Gastroesophageal sphincter (tissue), 4 donors: ENCODE data around the gene GALNTL6. TPM values are rescaled to one million over a fixed set of nuclear protein-coding genes. Genes with fewer than 3 reads are reported as not detected.

Source experiments
- ATAC-seq: fragments of 150-250 bp; one replicate; pipeline ENCODE4 v1.9.1; 2016; ENCODE audit warnings: mild to moderate bottlenecking, moderate library complexity
- H3K27ac ChIP-seq, 4 donors: fragments of 200-600 bp; sonication (generic) in 3 of 4; 1 replicate in 3 of 4; 2 replicates in 1 of 4; pipeline ENCODE4 v1.5.1; 2016 to 2019
- H3K27me3 ChIP-seq: fragments of 200-600 bp; sonication (generic); one replicate; pipeline ENCODE4 v1.5.1; 2019
- H3K36me3 ChIP-seq, 2 donors: fragments of 200-600 bp; sonication (generic); one replicate each; pipeline ENCODE4 v1.5.1; 2019; ENCODE audit warnings: control low read depth in 1 of 2
- H3K4me1 ChIP-seq, 3 donors: fragments of 200-600 bp; sonication (generic); 1 replicate in 2 of 3; 2 replicates in 1 of 3; pipeline ENCODE4 v1.5.1; 2016 to 2019; ENCODE audit warnings: control low read depth in 2 of 3
- H3K4me3 ChIP-seq, 2 donors: fragments of 200-600 bp; sonication (generic); one replicate each; pipeline ENCODE4 v1.5.1; 2019; ENCODE audit warnings: mild to moderate bottlenecking in 1 of 2, moderate library complexity in 1 of 2
- H3K9me3 ChIP-seq, 3 donors: fragments of 200-600 bp; sonication (generic); one replicate each; pipeline ENCODE4 v1.5.1; 2017 to 2019; ENCODE audit warnings: control low read depth in 2 of 3
- CTCF ChIP-seq, 4 experiments: fragments of 200-600 bp in 2 of 4; fragments of 450-650 bp in 2 of 4; sonication (generic) in 1 of 4; IDR thresholded peaks; one replicate each; pipeline ENCODE4 v1.5.1; 2017 to 2019; ENCODE audit warnings: antibody characterized with exemption in 4 of 4, mild to moderate bottlenecking in 2 of 4, moderate library complexity in 2 of 4
- EP300 ChIP-seq: sonication (generic); formaldehyde crosslinking; IDR thresholded peaks from one replicate; pipeline ENCODE4 v1.6.1; 2017; ENCODE audit warnings: antibody characterized with exemption, mild to moderate bottlenecking
- POLR2A ChIP-seq, 2 donors: fragments of 450-650 bp; IDR thresholded peaks; one replicate each; pipeline ENCODE4 v1.6.1; 2017; ENCODE audit warnings: antibody characterized with exemption in 2 of 2, mild to moderate bottlenecking in 2 of 2, moderate library complexity in 1 of 2
- POLR2AphosphoS5 ChIP-seq: sonication (generic); formaldehyde crosslinking; IDR thresholded peaks from one replicate; pipeline ENCODE4 v1.6.1; 2017; ENCODE audit warnings: antibody characterized with exemption
- WGBS, 2 donors: methylation state at CpG; one replicate each; pipeline ENCODE4 v1.1.5; 2018; ENCODE audit warnings: low coverage in 1 of 2; 5-methylcytosine and 5-hydroxymethylcytosine counted together
- total RNA-seq, 4 donors: library from RNA; depleted of rRNA; stranded (reverse); fragments of >200 nt; gene quantifications; one replicate each; pipeline ENCODE4 v1.1.0, GENCODE V29; 2016

GALNTL6 gene
- total RNA-seq, 4 donors from 2014 or later, result not detected

GRCh38 chr4:172619218-172619617, 806.0 kb downstream of the GALNTL6 start:
- 90% methylated on average over 5 of the region's 5 CpGs for WGBS, 2 donors

GRCh38 chr4:172619798-172620197, 806.6 kb downstream of the GALNTL6 start:
- H3K36me3 ChIP-seq, result no peaks in the 10 kb centered on the region
- H3K9me3 ChIP-seq, result no peaks in the 10 kb centered on the region
- no peak overlapping the region for H3K27ac ChIP-seq
- H3K4me1 ChIP-seq, result peaks cover 0 to 5% (median 0%) of the 10 kb centered on the region in 3 donors
- TF ChIP-seq POLR2AphosphoS5 (no peak), EP300 (no peak), POLR2A (IDR thresholded peaks at IDR 0.05) (no peak), CTCF (IDR thresholded peaks at IDR 0.05) (no peak)
- no peaks in the 10 kb centered on the region for H3K27me3 ChIP-seq
- 32 to 41% methylated on average over 2 of the region's 2 CpGs for WGBS, 2 donors
- H3K4me3 ChIP-seq, result no peak overlapping the region
- ATAC-seq, result no peak

More at GRCh38 chr4:172619218-172619617, 806.0 kb downstream of the GALNTL6 start:
- no peak overlapping the region for H3K27ac ChIP-seq
- no peaks in the 10 kb centered on the region for H3K27me3 ChIP-seq
- no peaks in the 10 kb centered on the region for H3K9me3 ChIP-seq
- no peak for ATAC-seq
- no peaks in the 10 kb centered on the region for H3K36me3 ChIP-seq
- peaks cover 0 to 9% (median 0%) of the 10 kb centered on the region in 3 donors for H3K4me1 ChIP-seq
- TF ChIP-seq POLR2A (IDR thresholded peaks at IDR 0.05), result no peak
- TF ChIP-seq CTCF (IDR thresholded peaks at IDR 0.05), result no peak
- no peak for TF ChIP-seq EP300
- TF ChIP-seq POLR2AphosphoS5, result no peak
- no peak overlapping the region for H3K4me3 ChIP-seq

- no peaks in the 10 kb centered on the region for H3K36me3 ChIP-seq
- TF ChIP-seq EP300 (no peak), CTCF (IDR thresholded peaks at IDR 0.05) (no peak), POLR2A (IDR thresholded peaks at IDR 0.05) (no peak), POLR2AphosphoS5 (no peak)
Measured at GRCh38 chr4:172628263-172628662, 815.1 kb downstream of the GALNTL6 start.

DNA sequence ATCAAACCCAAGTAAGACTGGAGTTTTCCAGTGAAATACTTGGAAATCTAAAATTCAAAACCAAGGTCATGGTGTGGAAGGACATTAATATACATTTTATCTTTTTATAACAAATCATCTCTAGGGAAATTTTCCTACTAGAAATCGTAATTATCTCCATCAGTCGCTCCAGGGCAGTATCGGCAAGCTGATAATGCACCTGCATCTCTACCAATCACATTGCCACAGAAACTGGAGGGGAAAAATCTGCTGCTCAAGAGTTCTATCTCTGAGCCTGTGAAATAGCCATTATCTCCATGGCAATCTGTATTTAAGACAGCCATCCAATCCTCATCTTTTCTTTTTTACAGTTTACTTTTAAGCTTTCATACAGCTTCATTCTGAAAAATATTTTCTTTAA, 817.1 kb downstream of the GALNTL6 start:
- ATAC-seq, result no peak
- no peaks in the 10 kb centered on the region for H3K27me3 ChIP-seq
- 69 to 80% methylated on average over 3 of the region's 3 CpGs for WGBS, 2 donors
- no peaks in the 10 kb centered on the region for H3K36me3 ChIP-seq
- no peak overlapping the region for H3K27ac ChIP-seq
- TF ChIP-seq POLR2A (IDR thresholded peaks at IDR 0.05), result no peak
- no peak for TF ChIP-seq EP300
- no peak for TF ChIP-seq POLR2AphosphoS5
- TF ChIP-seq CTCF (IDR thresholded peaks at IDR 0.05), result no peak
- no peaks in the 10 kb centered on the region for H3K4me1 ChIP-seq
- H3K4me3 ChIP-seq, result no peak overlapping the region
- no peaks in the 10 kb centered on the region for H3K9me3 ChIP-seq

More at GRCh38 chr4:172628263-172628662, 815.1 kb downstream of the GALNTL6 start:
- Histone ChIP-seq H3K27me3 (no peaks in the 10 kb centered on the region), H3K4me3 (no peak overlapping the region), H3K9me3 (no peaks in the 10 kb centered on the region), H3K4me1 (no peaks in the 10 kb centered on the region), H3K27ac (no peak overlapping the region)
- no peak for ATAC-seq
- WGBS, 2 donors, result 50 to 65% methylated on average over 3 of the region's 3 CpGs

DNA sequence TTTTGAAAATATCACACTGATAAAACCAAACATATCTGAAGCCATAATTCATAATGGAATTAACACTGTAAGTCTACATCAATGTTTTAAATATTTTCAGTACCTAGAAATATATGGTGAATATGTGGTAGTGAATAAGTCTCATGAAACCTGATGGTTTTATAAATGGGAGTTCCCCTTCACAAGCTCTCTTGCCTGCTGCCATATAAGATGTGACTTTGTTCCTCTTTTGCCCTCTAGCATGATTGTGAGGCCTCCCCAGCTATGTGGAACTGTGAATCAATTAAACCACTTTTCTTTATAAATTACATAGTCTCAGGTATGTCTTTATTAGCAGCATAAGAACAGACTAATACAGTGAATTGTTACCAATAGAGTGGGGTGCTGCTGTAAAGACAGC, 818.6 kb downstream of the GALNTL6 start:
- H3K9me3 ChIP-seq, result no peaks in the 10 kb centered on the region
- no peak for ATAC-seq
- no peaks in the 10 kb centered on the region for H3K4me1 ChIP-seq
- no peak overlapping the region for H3K27ac ChIP-seq
- no peaks in the 10 kb centered on the region for H3K36me3 ChIP-seq
- no peak overlapping the region for H3K4me3 ChIP-seq
- no peaks in the 10 kb centered on the region for H3K27me3 ChIP-seq
- no peak for TF ChIP-seq POLR2AphosphoS5
- no peak for TF ChIP-seq EP300
- no peak for TF ChIP-seq POLR2A (IDR thresholded peaks at IDR 0.05)
- no peak for TF ChIP-seq CTCF (IDR thresholded peaks at IDR 0.05)
